H1 (cell line): ENCODE data around the gene BCL2L11. TPM values are rescaled to one million over a fixed set of nuclear protein-coding genes. Genes with fewer than 3 reads are reported as not detected.
A peak's percentile ranks its signal among the peaks of the same experiment; 100 is the strongest.

Experiments used
- CTCF ChIA-PET: fragments of 300-600 bp; sonication (Branson Sonifier 250); formaldehyde crosslinking; loops from one replicate; lab custom pipeline; 2021; ENCODE audit not compliant: partially characterized antibody; lab: Charles Lee
- POLR2A ChIA-PET: fragments of 300-600 bp; sonication (Branson Sonifier 250); formaldehyde crosslinking; loops from one replicate; lab custom pipeline; 2021; ENCODE audit warnings: inconsistent platforms; ENCODE audit not compliant: partially characterized antibody; lab: Charles Lee
- DNase-seq, 2 experiments: peaks; one replicate each; pipeline versions ENCODE4 v3.0.0 to v3.0.0-alpha.2; 2010 to 2022; ENCODE audit warnings: low spot score in 2 of 2, low read depth in 1 of 2, mixed read lengths in 1 of 2
- FAIRE-seq: peaks from 2 replicates; lab custom pipeline; 2011; peaks lifted over from hg19 to GRCh38; lab: Jason Lieb, UNC
- H2AFZ ChIP-seq: 2 replicates; pipeline ENCODE4 v1.8.1; 2012; ENCODE audit warnings: low read length, inconsistent platforms
- H2AK5ac ChIP-seq: 2 replicates; pipeline ENCODE4 v1.6.1; 2013; ENCODE audit warnings: low read depth, low read length
- H2BK120ac ChIP-seq: replicated peaks from 2 replicates; pipeline ENCODE3; 2013; ENCODE audit warnings: low read depth, low read length, inconsistent platforms
- H2BK12ac ChIP-seq: 2 replicates; pipeline ENCODE4 v1.6.1; 2013; ENCODE audit warnings: low read depth, low read length
- H2BK15ac ChIP-seq: 2 replicates; pipeline ENCODE4 v1.6.1; 2013; ENCODE audit warnings: low read length
- H2BK20ac ChIP-seq: 2 replicates; pipeline ENCODE4 v1.6.1; 2013; ENCODE audit warnings: low read length
- H2BK5ac ChIP-seq: 2 replicates; pipeline ENCODE4 v1.6.1; 2013; ENCODE audit warnings: low read depth, low read length
- H3K14ac ChIP-seq: 2 replicates; pipeline ENCODE4 v1.6.1; 2013; ENCODE audit warnings: inconsistent platforms; ENCODE audit not compliant: insufficient read length
- H3K18ac ChIP-seq: 2 replicates; pipeline ENCODE4 v1.6.1; 2013; ENCODE audit warnings: low read length; ENCODE audit errors: extremely low read depth
- H3K23ac ChIP-seq: 2 replicates; pipeline ENCODE4 v1.6.1; 2013; ENCODE audit warnings: inconsistent platforms; ENCODE audit not compliant: insufficient read length
- H3K23me2 ChIP-seq: 2 replicates; pipeline ENCODE4 v1.6.1; 2013; ENCODE audit warnings: low read depth, low read length
- H3K27ac ChIP-seq: 2 replicates; pipeline ENCODE4 v1.6.1; 2011; ENCODE audit warnings: low read depth, low read length, inconsistent platforms
- H3K27me3 ChIP-seq, 4 experiments: replicated peaks in 1 of 4; 1 replicate in 1 of 4; 2 replicates in 3 of 4; pipeline versions ENCODE4 v1.6.1 to v1.8.1; 2011 to 2013; ENCODE audit warnings: low read length in 3 of 4, mild to moderate bottlenecking in 3 of 4, inconsistent platforms in 2 of 4, mixed read lengths in 2 of 4, moderate library complexity in 1 of 4; ENCODE audit not compliant: control insufficient read depth in 3 of 4, insufficient read depth in 3 of 4; ENCODE audit errors: extremely low read depth in 1 of 4
- H3K36me3 ChIP-seq, 4 experiments: 2 replicates each; pipeline versions ENCODE4 v1.6.1 to v1.8.1; 2011 to 2013; ENCODE audit warnings: mild to moderate bottlenecking in 4 of 4, low read length in 3 of 4, moderate library complexity in 2 of 4, control low read depth in 1 of 4, inconsistent platforms in 1 of 4; ENCODE audit not compliant: insufficient read depth in 4 of 4, control insufficient read depth in 2 of 4
- H3K4ac ChIP-seq: replicated peaks from 2 replicates; pipeline ENCODE3; 2013; ENCODE audit warnings: low read length, low read depth, mixed read lengths, inconsistent platforms; ENCODE audit not compliant: insufficient read length
- H3K4me1 ChIP-seq, 4 experiments: replicated peaks in 1 of 4; 1 replicate in 1 of 4; 2 replicates in 3 of 4; pipeline versions ENCODE4 v1.6.1 to v1.8.1; 2011 to 2013; ENCODE audit warnings: low read length in 3 of 4, inconsistent platforms in 2 of 4, mixed read lengths in 1 of 4; ENCODE audit not compliant: insufficient read depth in 4 of 4, control insufficient read depth in 3 of 4
- H3K4me2 ChIP-seq, 2 experiments: 2 replicates each; pipeline versions ENCODE4 v1.6.1 to v1.8.1; 2011 to 2013; ENCODE audit warnings: low read depth in 2 of 2, low read length in 2 of 2, control low read depth in 1 of 2, inconsistent platforms in 1 of 2, mild to moderate bottlenecking in 1 of 2; ENCODE audit not compliant: insufficient read depth in 1 of 2
- H3K4me3 ChIP-seq, 4 experiments: fragments of 200-600, 300-600 bp in 1 of 4; sonication (generic), shearing (Covaris generic), sonication (Bioruptor Twin) in 1 of 4; 2 replicates each; pipeline versions ENCODE4 v1.5.1 to v1.8.1; 2011 to 2016; ENCODE audit warnings: low read length in 4 of 4, low read depth in 3 of 4, control low read depth in 2 of 4, inconsistent platforms in 2 of 4, mild to moderate bottlenecking in 2 of 4, mixed read lengths in 1 of 4, moderate library complexity in 1 of 4; ENCODE audit not compliant: insufficient read depth in 2 of 4; ENCODE audit errors: extremely low read depth in 1 of 4
- H3K56ac ChIP-seq: replicated peaks from 2 replicates; pipeline ENCODE3; 2013; ENCODE audit warnings: low read depth, mild to moderate bottlenecking, mixed read lengths, low read length, inconsistent platforms; ENCODE audit not compliant: insufficient read length
- H3K79me1 ChIP-seq: 2 replicates; pipeline ENCODE4 v1.6.1; 2013; ENCODE audit warnings: low read depth, low read length, control low read depth
- H3K79me2 ChIP-seq, 2 experiments: 2 replicates each; pipeline versions ENCODE4 v1.6.1 to v1.8.1; 2012 to 2013; ENCODE audit warnings: low read length in 2 of 2, mild to moderate bottlenecking in 2 of 2, inconsistent platforms in 1 of 2; ENCODE audit not compliant: insufficient read depth in 2 of 2, control insufficient read depth in 1 of 2
- H3K9ac ChIP-seq, 4 experiments: replicated peaks in 1 of 4; 1 replicate in 1 of 4; 2 replicates in 3 of 4; pipeline versions ENCODE4 v1.6.1 to v1.8.1; 2011 to 2013; ENCODE audit warnings: low read depth in 3 of 4, low read length in 3 of 4, control low read depth in 2 of 4, mild to moderate bottlenecking in 2 of 4, moderate library complexity in 2 of 4, inconsistent platforms in 1 of 4; ENCODE audit errors: extremely low read depth in 1 of 4
- H3K9me3 ChIP-seq, 2 experiments: 2 replicates each; pipeline versions ENCODE4 v1.6.1 to v1.8.1; 2012 to 2013; ENCODE audit warnings: mild to moderate bottlenecking in 2 of 2, moderate library complexity in 2 of 2, control low read depth in 1 of 2, inconsistent platforms in 1 of 2, low read depth in 1 of 2, low read length in 1 of 2, mixed read lengths in 1 of 2; ENCODE audit not compliant: insufficient read depth in 2 of 2
- H4K20me1 ChIP-seq, 2 experiments: replicated peaks in 1 of 2; 2 replicates each; pipeline versions ENCODE3 to v1.8.1; 2011 to 2013; ENCODE audit warnings: inconsistent platforms in 2 of 2, low read length in 2 of 2, mild to moderate bottlenecking in 1 of 2; ENCODE audit not compliant: insufficient read depth in 2 of 2, control insufficient read depth in 1 of 2
- H4K5ac ChIP-seq: 2 replicates; pipeline ENCODE4 v1.6.1; 2013; ENCODE audit warnings: low read length, low read depth, mixed read lengths, inconsistent platforms; ENCODE audit not compliant: insufficient read length
- H4K8ac ChIP-seq: 2 replicates; pipeline ENCODE4 v1.8.0; 2013; ENCODE audit warnings: mild to moderate bottlenecking, moderate library complexity, low read length, inconsistent platforms; ENCODE audit not compliant: insufficient read depth; ENCODE audit errors: extremely low read depth
- H4K91ac ChIP-seq: replicated peaks from 2 replicates; pipeline ENCODE3; 2013; ENCODE audit warnings: low read length, mixed read lengths, inconsistent platforms; ENCODE audit not compliant: insufficient read length
- RAD21 ChIP-seq, 2 experiments: IDR thresholded peaks in 1 of 2; conservative IDR thresholded peaks in 1 of 2; 2 replicates each; pipeline ENCODE4 v1.6.1; 2011; ENCODE audit warnings: low read depth in 2 of 2, low read length in 2 of 2, improper control_type of control experiment in 1 of 2, inconsistent platforms in 1 of 2, mild to moderate bottlenecking in 1 of 2, moderate library complexity in 1 of 2
- WGBS, 2 experiments: shearing (Covaris generic) in 1 of 2; methylation state at CpG; one replicate each; pipeline versions ENCODE4 v1.1.6 to v1.1.7; 2013 to 2015; ENCODE audit warnings: low lambda C conversion rate in 2 of 2, mixed read lengths in 2 of 2, inconsistent platforms in 1 of 2, low coverage in 1 of 2, missing lambda C conversion rate in 1 of 2; ENCODE audit not compliant: insufficient replicate concordance in 2 of 2, insufficient coverage in 1 of 2, insufficient read length in 1 of 2; ENCODE audit errors: extremely low coverage in 1 of 2, missing lambda C conversion rate in 1 of 2; 5-methylcytosine and 5-hydroxymethylcytosine counted together
- polyA plus RNA-seq, 7 experiments: library from polyadenylated mRNA; depleted of rRNA in 3 of 7; stranded (reverse) in 5 of 7; unstranded in 2 of 7; fragments of >200 nt in 5 of 7; fragments of 200-250 nt in 2 of 7; gene quantifications; 1 replicate in 5 of 7; 2 replicates in 1 of 7; 4 replicates in 1 of 7; pipeline versions ENCODE4 v1.2.1 to v1.2.3, GENCODE V29; 2011 to 2013; ENCODE audit warnings: missing spikeins in 2 of 7, mixed read lengths in 2 of 7
- total RNA-seq: library from RNA; stranded (reverse); fragmentation: NEBNext Ultra II Directional; extraction: Animal tissue kit (Norgen Biotek cat#: 25700); gene quantifications from 2 replicates; pipeline ENCODE4 v1.2.1, GENCODE V29; 2021

BCL2L11 gene
- total and polyA plus RNA-seq, 2 of the 8 experiments (the other 6 are each of a cell fraction or from before 2014, with no cell fraction given) = 7.5 to 22.9 TPM

DNA sequence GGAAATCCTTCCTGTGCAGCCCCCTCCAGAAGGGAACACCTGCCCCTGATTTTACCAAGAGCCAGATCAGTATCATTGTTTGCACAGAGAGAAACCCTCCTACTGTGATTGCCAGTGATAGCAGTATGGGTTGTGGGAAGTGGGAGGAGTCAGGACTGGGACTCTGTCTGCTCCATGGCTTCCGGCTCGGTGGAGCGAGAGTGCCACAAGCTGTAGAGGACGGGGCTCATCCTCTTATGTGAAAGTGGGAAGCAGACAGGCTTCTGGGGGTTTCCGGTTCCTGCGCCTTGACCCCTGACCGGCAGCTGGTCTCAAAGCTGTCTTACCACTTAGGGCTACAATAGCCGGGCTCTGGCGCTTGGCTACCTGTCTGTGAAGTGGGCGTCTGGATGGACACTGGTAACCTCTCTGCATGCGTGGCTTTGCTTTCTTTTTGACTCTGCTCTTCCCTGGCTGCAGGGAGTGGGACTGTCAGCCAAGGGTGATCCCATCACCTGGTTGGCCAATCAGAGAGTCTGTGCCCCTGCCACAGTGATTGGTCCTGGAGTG, 79.7 kb downstream of the BCL2L11 start:
- no peaks in the 10 kb centered on the region for H3K9me3 ChIP-seq
- POLR2A ChIA-PET = no interaction called here
- H2AFZ ChIP-seq = peak overlapping the region; percentile 71; the same call in 1 of the 2 replicates
- peak in 1 of 2 experiments; percentile 6; a peak in 1 of 4 replicates for TF ChIP-seq RAD21 (IDR thresholded peaks at IDR 0.05 in 1 of 2, conservative IDR thresholded peaks at IDR 0.05 in 1 of 2; ENCODE audit: low read depth in 2 of 2, low read length in 2 of 2)

More for the DNA sequence above, 79.7 kb downstream of the BCL2L11 start:
- Histone ChIP-seq H2BK5ac (no peak overlapping the region), H3K14ac (no peak overlapping the region), H3K4me3 (no peak overlapping the region), H3K9ac (no peak overlapping the region), H3K27me3 (no peaks in the 10 kb centered on the region; a peak in 1 of 7 replicates), H3K27ac (no peak overlapping the region), H3K36me3 (no peaks in the 10 kb centered on the region), H3K23ac (no peak overlapping the region), H2BK20ac (no peak overlapping the region), H2AK5ac (no peak overlapping the region), H2BK15ac (no peak overlapping the region), H4K8ac (no peak overlapping the region; the same call in 1 of the 2 replicates), H3K56ac (no peak overlapping the region), H2BK120ac (no peak overlapping the region), H3K79me1 (no peaks in the 10 kb centered on the region), H3K79me2 (no peaks in the 10 kb centered on the region), H2BK12ac (no peak overlapping the region), H3K18ac (no peak overlapping the region), H3K4me2 (no peak overlapping the region), H4K20me1 (no peaks in the 10 kb centered on the region), H4K5ac (no peak overlapping the region), H4K91ac (no peak overlapping the region), H3K4ac (no peak overlapping the region), H3K4me1 (no peaks in the 10 kb centered on the region; a peak in 1 of 7 replicates), H3K23me2 (no peaks in the 10 kb centered on the region)
- DNase-seq (peak in 1 of 2 experiments; percentile 46), FAIRE-seq (no peak)
- CTCF ChIA-PET = interaction anchor here (1.0 to 1.6 kb wide), 3 partner anchors 11 to 14 kb away, joined by 3 to 4 read pairs (median 3); no protein-coding TSS in a partner anchor
- 93% methylated on average over 11 of the region's 11 CpGs; no CpG with 5 or more reads in 1 of the 2 experiments for WGBS, 2 experiments
